Body of pancreas (tissue), 4 donors: ENCODE data around the gene PFKM. TPM values are rescaled to one million over a fixed set of nuclear protein-coding genes. Genes with fewer than 3 reads are reported as not detected.

Experiments
- ATAC-seq: fragments of 150-250 bp; one replicate; pipeline ENCODE4 v1.9.1; 2016
- DNase-seq, 4 donors: peaks; one replicate each; pipeline ENCODE4 v3.0.0-alpha.2; 2019
- H3K27ac ChIP-seq, 4 donors: fragments of 200-600 bp; sonication (generic); 1 replicate in 3 of 4; 2 replicates in 1 of 4; pipeline versions ENCODE4 v1.5.1 to v1.6.1; 2016 to 2019; ENCODE audit warnings: mild to moderate bottlenecking in 1 of 4, mixed read lengths in 1 of 4, moderate library complexity in 1 of 4
- H3K27me3 ChIP-seq, 2 donors: fragments of 200-600 bp; sonication (generic); one replicate each; pipeline ENCODE4 v1.6.0; 2016; ENCODE audit warnings: mild to moderate bottlenecking in 1 of 2
- H3K36me3 ChIP-seq, 2 donors: fragments of 200-600 bp; sonication (generic); replicated peaks in 1 of 2; 2 replicates each; pipeline ENCODE4 v1.5.1; 2016; ENCODE audit warnings: low read depth in 2 of 2; ENCODE audit not compliant: insufficient read depth in 1 of 2
- H3K4me1 ChIP-seq: fragments of 200-600 bp; sonication (generic); one replicate; pipeline ENCODE4 v1.6.0; 2016
- H3K4me3 ChIP-seq, 2 donors: fragments of 200-600 bp; sonication (generic); 1 replicate in 1 of 2; 2 replicates in 1 of 2; pipeline ENCODE4 v1.5.1; 2016 to 2019
- H3K9me3 ChIP-seq, 3 donors: fragments of 200-600 bp; sonication (generic); 1 replicate in 2 of 3; 2 replicates in 1 of 3; pipeline ENCODE4 v1.5.1; 2016
- CTCF ChIP-seq, 7 experiments: fragments of 450-650 bp in 4 of 7; fragments of 200-600 bp in 3 of 7; sonication (generic) in 3 of 7; IDR thresholded peaks; one replicate each; pipeline ENCODE4 v1.5.1; 2016 to 2019; ENCODE audit warnings: antibody characterized with exemption in 7 of 7
- POLR2A ChIP-seq, 3 donors: fragments of 450-650 bp; IDR thresholded peaks; one replicate each; pipeline ENCODE4 v1.6.1; 2016; ENCODE audit warnings: antibody characterized with exemption in 3 of 3, mild to moderate bottlenecking in 2 of 3
- WGBS, 2 donors: methylation state at CpG; one replicate each; pipeline ENCODE4 v1.1.5; 2017; 5-methylcytosine and 5-hydroxymethylcytosine counted together
- intact Hi-C: fragments of 100-400 bp; cut with DNase I; formaldehyde crosslinking; loops from one replicate; pipeline ENCODE4 v1.15.1; 2023
- total RNA-seq, 2 donors: library from RNA; depleted of rRNA; stranded (reverse); fragments of >200 nt; gene quantifications; one replicate each; pipeline ENCODE4 v1.1.0, GENCODE V29; 2016

Gene PFKM
- total RNA-seq, 2 donors from 2014 or later: 14.3 to 16.8 TPM

DNA sequence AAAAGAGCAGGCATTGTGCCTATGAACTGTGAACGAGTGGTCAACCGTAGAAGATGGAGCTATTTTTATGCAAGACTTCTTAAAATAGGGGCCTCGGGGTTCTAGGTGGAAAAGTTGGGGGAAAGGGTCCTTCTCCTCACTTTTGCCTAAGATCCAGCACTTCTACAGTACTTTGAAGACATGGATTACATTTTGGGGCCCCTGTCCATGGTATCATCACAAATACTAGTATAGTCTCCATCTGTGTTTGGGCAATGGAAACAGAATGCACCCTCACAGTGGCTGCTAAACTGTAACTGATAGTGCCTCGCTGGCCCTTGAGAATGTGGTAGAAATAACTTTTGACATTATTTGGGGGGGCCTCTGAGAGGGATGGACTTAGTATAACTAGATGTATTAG, 58.8 kb downstream of the PFKM start:
- TF ChIP-seq CTCF (IDR thresholded peaks at IDR 0.05) (no peak), POLR2A (IDR thresholded peaks at IDR 0.05) (no peak)
- DNase-seq: no peak
- intact Hi-C loops: no loop called here
- ATAC-seq: no peak
- peaks cover 13% of the 10 kb centered on the region for H3K4me1 ChIP-seq
- no peaks in the 10 kb centered on the region for H3K36me3 ChIP-seq
- H3K9me3 ChIP-seq: no peaks in the 10 kb centered on the region
- no peak overlapping the region for H3K4me3 ChIP-seq
- peaks cover 0 to 9% of the 10 kb centered on the region in 2 donors for H3K27me3 ChIP-seq
- WGBS, 2 donors: 59 to 66% methylated on average over 4 of the region's 4 CpGs
- H3K27ac ChIP-seq: no peak overlapping the region

GRCh38 chr12:48179466-48179865, 60.3 kb downstream of the PFKM start:
- peaks cover 0 to 20% of the 10 kb centered on the region in 2 donors for H3K27me3 ChIP-seq

DNA sequence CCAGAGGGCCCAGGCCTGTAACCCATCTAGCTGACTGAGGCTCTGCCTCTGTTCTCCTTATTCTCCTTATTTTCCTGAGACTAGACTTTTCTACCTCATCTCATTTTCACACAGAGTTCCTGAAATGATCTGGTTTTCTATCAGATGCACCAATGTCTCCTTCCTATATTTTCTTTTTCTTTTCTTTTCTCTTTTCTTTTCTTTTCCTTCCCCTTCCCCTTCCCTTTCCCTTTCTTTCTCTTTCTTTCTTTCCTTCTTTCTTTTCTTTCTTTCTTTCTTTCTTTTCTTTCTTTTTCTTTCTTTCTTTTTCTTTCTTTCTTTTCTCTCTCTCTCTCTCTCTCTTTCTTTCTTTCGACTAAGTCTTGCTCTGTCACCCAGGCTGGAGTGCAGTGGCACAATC, 61.3 kb downstream of the PFKM start:
- Histone ChIP-seq H3K4me3 (no peak overlapping the region), H3K9me3 (no peaks in the 10 kb centered on the region), H3K36me3 (no peaks in the 10 kb centered on the region), H3K4me1 (peaks cover 28% of the 10 kb centered on the region), H3K27me3 (peaks cover 0 to 20% of the 10 kb centered on the region in 2 donors), H3K27ac (no peak overlapping the region)
- DNase-seq (no peak), ATAC-seq (no peak)
- TF ChIP-seq POLR2A (IDR thresholded peaks at IDR 0.05) (no peak), CTCF (IDR thresholded peaks at IDR 0.05) (no peak)
- intact Hi-C loops: no loop called here
- WGBS, 2 donors: 56 to 58% methylated on average over 1 of the region's 1 CpG

More at GRCh38 chr12:48179466-48179865, 60.3 kb downstream of the PFKM start:
- ATAC-seq (no peak), DNase-seq (no peak)
- WGBS, 2 donors: 85 to 100% methylated on average over 1 of the region's 1 CpG
- no peak overlapping the region for H3K4me3 ChIP-seq
- intact Hi-C loops: no loop called here
- H3K4me1 ChIP-seq: peaks cover 28% of the 10 kb centered on the region
- no peaks in the 10 kb centered on the region for H3K9me3 ChIP-seq
- H3K27ac ChIP-seq: no peak overlapping the region
- TF ChIP-seq CTCF (IDR thresholded peaks at IDR 0.05) (no peak), POLR2A (IDR thresholded peaks at IDR 0.05) (no peak)
- no peaks in the 10 kb centered on the region for H3K36me3 ChIP-seq

DNA sequence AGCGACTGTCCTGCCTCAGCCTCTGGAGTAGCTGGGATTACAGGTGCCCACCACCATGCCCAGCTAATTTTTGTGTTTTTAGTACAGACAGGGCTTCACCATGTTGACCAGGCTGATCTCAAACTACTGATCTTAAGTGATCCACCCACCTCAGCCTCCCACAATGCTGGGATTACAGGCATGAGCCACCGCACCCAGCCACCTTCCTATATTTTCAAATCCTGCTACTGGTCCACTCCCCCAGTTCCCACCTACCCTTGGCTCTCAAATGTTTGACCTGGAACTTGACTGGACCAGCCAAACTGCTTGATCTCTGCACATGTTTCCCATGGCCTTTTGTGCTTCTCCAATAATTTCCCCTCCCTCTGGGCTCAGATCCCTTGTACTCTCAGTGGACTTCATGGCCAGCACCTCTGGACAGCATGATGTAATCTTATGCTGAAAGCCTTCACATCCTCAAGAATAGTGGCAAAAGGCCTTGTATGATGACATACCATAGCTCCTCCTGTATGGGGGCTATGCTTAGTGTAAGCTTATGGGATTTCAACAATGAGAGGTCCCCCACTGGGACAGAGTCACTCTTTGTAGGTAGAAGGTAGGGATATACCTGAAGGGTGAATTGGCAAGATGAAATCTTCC, 61.8 kb downstream of the PFKM start:
- no peaks in the 10 kb centered on the region for H3K9me3 ChIP-seq
- DNase-seq: no peak
- no peak overlapping the region for H3K27ac ChIP-seq
- intact Hi-C loops: no loop called here
- no peaks in the 10 kb centered on the region for H3K36me3 ChIP-seq
- no peak overlapping the region for H3K4me3 ChIP-seq
- no peak for ATAC-seq
- peaks cover 0 to 20% of the 10 kb centered on the region in 2 donors for H3K27me3 ChIP-seq
- TF ChIP-seq POLR2A (IDR thresholded peaks at IDR 0.05) (no peak), CTCF (IDR thresholded peaks at IDR 0.05) (no peak)
- H3K4me1 ChIP-seq: peaks cover 22% of the 10 kb centered on the region
- 90 to 91% methylated on average over 2 of the region's 2 CpGs for WGBS, 2 donors

DNA sequence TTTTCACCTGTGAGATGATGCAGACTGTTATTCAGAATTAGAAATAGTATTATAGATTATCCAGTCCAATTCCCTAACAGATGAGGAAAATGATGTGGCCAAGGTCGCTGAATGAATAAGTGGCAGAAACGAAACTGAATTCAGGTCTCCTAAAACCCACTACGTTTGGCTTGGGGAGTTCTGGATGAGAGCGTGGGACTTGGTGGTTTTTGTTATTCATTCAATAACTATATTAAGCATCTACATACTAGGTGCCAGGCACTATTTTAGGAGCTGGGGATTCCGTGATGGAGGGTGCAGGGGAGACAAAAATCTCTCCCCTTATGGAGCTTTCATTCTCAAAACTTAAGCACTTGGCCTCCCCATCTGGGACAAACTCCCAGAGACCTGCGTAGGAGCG, 63.5 kb downstream of the PFKM start:
- no peak overlapping the region for H3K4me3 ChIP-seq
- ATAC-seq (no peak), DNase-seq (no peak)
- no peak overlapping the region for H3K27ac ChIP-seq
- no peaks in the 10 kb centered on the region for H3K9me3 ChIP-seq
- WGBS, 2 donors: 4 to 12% methylated on average over 7 of the region's 7 CpGs
- peaks cover 22% of the 10 kb centered on the region for H3K4me1 ChIP-seq
- intact Hi-C loops: no loop called here
- no peaks in the 10 kb centered on the region for H3K36me3 ChIP-seq
- TF ChIP-seq POLR2A (IDR thresholded peaks at IDR 0.05): no peak
- no peak for TF ChIP-seq CTCF (IDR thresholded peaks at IDR 0.05)
- H3K27me3 ChIP-seq: peaks cover 0 to 20% of the 10 kb centered on the region in 2 donors
